K562 (cell line): ENCODE measurements around the gene GRM5. TPM values are rescaled to one million over a fixed set of nuclear protein-coding genes. Genes with fewer than 3 reads are reported as not detected.

Experiments used
- ATF1 ChIP-seq, 2 experiments: fragments of 450-650 bp in 1 of 2; IDR thresholded peaks; 2 replicates each; pipeline ENCODE4 v1.6.1; 2016; ENCODE audit warnings: missing compliant biosample characterization in 1 of 2, missing genetic modification characterization in 1 of 2
- BRCA1 ChIP-seq, 2 experiments: fragments of 450-650 bp in 1 of 2; sonication (generic) in 1 of 2; formaldehyde crosslinking in 1 of 2; IDR thresholded peaks; 2 replicates each; pipeline versions ENCODE4 v1.5.0 to v1.6.1; 2017 to 2020; ENCODE audit warnings: mild to moderate bottlenecking in 1 of 2, missing genetic modification reagents in 1 of 2
- CHD2 ChIP-seq: IDR thresholded peaks from 2 replicates; pipeline ENCODE4 v1.6.1; 2011; ENCODE audit warnings: low read depth, low read length
- ELK3 ChIP-seq: fragments of 450-650 bp; formaldehyde crosslinking; IDR thresholded peaks from 2 replicates; pipeline ENCODE4 v1.4.0; 2020; ENCODE audit warnings: mild to moderate bottlenecking
- FOXP1 ChIP-seq: sonication (generic); formaldehyde crosslinking; IDR thresholded peaks from 2 replicates; pipeline ENCODE4 v1.8.0; 2022; ENCODE audit warnings: mild to moderate bottlenecking, missing genetic modification reagents
- FUS ChIP-seq: fragments of 200-400 bp; formaldehyde crosslinking; optimal IDR thresholded peaks from 2 replicates; pipeline ENCODE3; 2017; ENCODE audit warnings: low read depth, low read length
- MEF2A ChIP-seq: IDR thresholded peaks from 2 replicates; pipeline ENCODE4 v1.6.1; 2011; ENCODE audit warnings: low read depth, mild to moderate bottlenecking, low read length, moderate library complexity; ENCODE audit not compliant: control insufficient read depth
- PATZ1 ChIP-seq: fragments of 250-450 bp; sonication (Bioruptor Pico); IDR thresholded peaks from 2 replicates; pipeline ENCODE4 v1.5.0; 2020; ENCODE audit warnings: mild to moderate bottlenecking, borderline replicate concordance
- PRMT5 ChIP-seq: sonication (generic); formaldehyde crosslinking; IDR thresholded peaks from 2 replicates; pipeline ENCODE4 v1.5.0; 2020; ENCODE audit warnings: missing genetic modification reagents
- SRSF7 ChIP-seq: fragments of 200-400 bp; formaldehyde crosslinking; optimal IDR thresholded peaks from 2 replicates; pipeline ENCODE3; 2017; ENCODE audit warnings: mild to moderate bottlenecking, low read depth, low read length
- TAF1 ChIP-seq: IDR thresholded peaks from 2 replicates; pipeline ENCODE4 v1.6.1; 2011; ENCODE audit warnings: mild to moderate bottlenecking, low read length, moderate library complexity; ENCODE audit not compliant: insufficient read depth, control insufficient read depth, severe bottlenecking; ENCODE audit errors: extremely low read depth
- ZFP91 ChIP-seq: sonication (generic); formaldehyde crosslinking; IDR thresholded peaks from 2 replicates; pipeline ENCODE4 v1.8.0; 2022; ENCODE audit warnings: mild to moderate bottlenecking, missing genetic modification reagents
- polyA plus RNA-seq, 8 experiments: library from polyadenylated mRNA; depleted of rRNA in 4 of 8; stranded (reverse) in 5 of 8; unstranded in 3 of 8; fragments of >200 nt; fragmentation: Nextera tagmentation in 2 of 8; fragmentation: Illumina TruSeq in 1 of 8; extraction: Ambion mirVana in 2 of 8; extraction: Trizol in 1 of 8; gene quantifications; 2 replicates each; pipeline versions ENCODE4 v1.2.1 to v1.2.3, GENCODE V29; 2011 to 2014; ENCODE audit warnings: inconsistent platforms in 1 of 8, missing spikeins in 1 of 8
- total RNA-seq, 7 experiments: library from RNA; depleted of rRNA in 6 of 7; stranded (reverse); fragments of >200 nt in 6 of 7; fragmentation: Illumina TruSeq in 2 of 7; extraction: Trizol in 2 of 7; gene quantifications; 2 replicates each; pipeline versions ENCODE4 v1.2.1 to v1.2.3, GENCODE V29; 2011 to 2021; ENCODE audit warnings: low replicate concordance in 1 of 7

The GRM5 gene
- total and polyA plus RNA-seq, 9 of the 15 experiments (the other 6 are each of a cell fraction or from before 2014, with no cell fraction given): not detected

- TF ChIP-seq BRCA1 (IDR thresholded peaks at IDR 0.05) (no peak), BRCA1 (CRISPR knock-in tag; IDR thresholded peaks at IDR 0.05) (no peak), SRSF7 (no peak), TAF1 (no peak), ELK3 (no peak), FOXP1 (CRISPR knock-in tag) (no peak), FUS (no peak), PRMT5 (no peak), CHD2 (no peak), ATF1 (CRISPR knock-in tag; IDR thresholded peaks at IDR 0.05) (no peak), ATF1 (tag; IDR thresholded peaks at IDR 0.05) (no peak), MEF2A (no peak), ZFP91 (CRISPR knock-in tag) (no peak), PATZ1 (CRISPR knock-in tag) (no peak)
Observed at GRCh38 chr11:88655196-88655595, 410.6 kb downstream of the GRM5 start (continued).
